Coronary artery (tissue), 2 donors: Measurements from ENCODE around the gene ARL16.

Source experiments
- DNase-seq: peaks from one replicate; pipeline ENCODE4 v3.0.0-alpha.2; 2017; ENCODE audit warnings: low spot score
- H3K27ac ChIP-seq, 2 donors: fragments of 200-600 bp; sonication (generic); one replicate each; pipeline ENCODE4 v1.5.1; 2016 to 2019
- H3K4me3 ChIP-seq: fragments of 200-600 bp; sonication (generic); 2 replicates; pipeline ENCODE4 v1.5.1; 2016; ENCODE audit warnings: mild to moderate bottlenecking, moderate library complexity
- CTCF ChIP-seq: fragments of 200-600 bp; sonication (generic); IDR thresholded peaks from one replicate; pipeline ENCODE4 v1.5.1; 2019; ENCODE audit warnings: antibody characterized with exemption

The ARL16 gene

GRCh38 chr17:81683584-81684441 is at the start of gene ARL16, which contains the start of gene HGS:
TSS of gene ARL16 (minus strand) at chr17:81683797. CDS start at chr17:81683753, 44 bp downstream.
TSS of gene HGS (plus strand) at chr17:81684011. CDS start at chr17:81684067, 56 bp downstream.
- DNase-seq: peak; percentile 98
- Histone ChIP-seq H3K27ac (peak within 1 kb of the TSS; percentile 83 to 92), H3K4me3 (peak within 1 kb of the TSS; percentile 98)
- TF ChIP-seq CTCF: no peak

GRCh38 chr17:81727324-81728031 is 43.9 kb upstream of the ARL16 start:
- no peak for DNase-seq
- H3K27ac ChIP-seq: no peak overlapping the region
- TF ChIP-seq CTCF: no peak
- H3K4me3 ChIP-seq: no peak overlapping the region

GRCh38 chr17:81726004-81726403 is 42.4 kb upstream of the ARL16 start:
- Histone ChIP-seq H3K27ac (no peak overlapping the region), H3K4me3 (no peak overlapping the region)
- no peak for TF ChIP-seq CTCF
- DNase-seq: no peak

- Histone ChIP-seq H3K4me3 (no peak overlapping the region), H3K27ac (no peak overlapping the region)
- no peak for TF ChIP-seq CTCF
- DNase-seq: no peak
Measured at GRCh38 chr17:81725439-81725838, 41.8 kb upstream of the ARL16 start.

GRCh38 chr17:81723651-81724209 is 40.1 kb upstream of the ARL16 start:
- TF ChIP-seq CTCF: no peak
- no peak for DNase-seq
- Histone ChIP-seq H3K27ac (no peak overlapping the region), H3K4me3 (no peak overlapping the region)

- no peak overlapping the region for H3K4me3 ChIP-seq
- H3K27ac ChIP-seq: no peak overlapping the region
- DNase-seq: no peak
- TF ChIP-seq CTCF: no peak
Measured at GRCh38 chr17:81722184-81723120, 38.9 kb upstream of the ARL16 start.
